Left hindlimb (tissue), 1 donor: Measurements from ENCODE around the gene CDS2.

Experiments used
- DNase-seq: peaks from one replicate; pipeline ENCODE4 v3.0.0-alpha.2; 2018

The CDS2 gene

DNA sequence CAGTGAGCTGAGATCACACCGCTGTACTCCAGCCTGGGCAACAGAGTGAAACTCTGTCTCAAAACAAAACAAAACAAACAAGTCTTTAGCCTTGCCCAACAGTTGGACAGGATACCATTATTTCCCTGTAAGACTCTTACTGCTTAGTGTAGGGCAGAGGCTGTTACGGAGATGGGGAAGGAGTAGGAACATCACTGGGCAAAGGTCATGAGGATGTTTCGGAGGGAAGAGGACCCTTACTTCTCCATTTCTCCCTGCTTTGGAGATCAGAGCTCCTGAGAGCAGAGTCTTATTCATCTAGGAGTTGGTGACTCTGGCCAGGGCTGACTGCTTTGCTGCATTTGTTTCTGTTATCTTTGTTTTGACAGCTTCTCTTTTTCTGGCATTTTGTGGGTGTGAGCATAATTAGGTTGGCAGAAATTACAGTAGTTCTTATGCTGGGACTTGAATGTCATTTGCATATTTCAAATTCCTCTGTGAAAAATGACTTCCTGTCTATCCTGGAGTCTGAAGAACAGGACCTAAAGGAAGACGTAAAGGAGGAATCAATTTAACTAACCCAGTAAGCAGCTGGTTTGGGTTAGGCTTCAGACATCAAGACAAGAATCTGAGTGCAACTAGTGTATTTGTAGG lies 89.0 kb downstream of the CDS2 start:
- no peak for DNase-seq

DNA sequence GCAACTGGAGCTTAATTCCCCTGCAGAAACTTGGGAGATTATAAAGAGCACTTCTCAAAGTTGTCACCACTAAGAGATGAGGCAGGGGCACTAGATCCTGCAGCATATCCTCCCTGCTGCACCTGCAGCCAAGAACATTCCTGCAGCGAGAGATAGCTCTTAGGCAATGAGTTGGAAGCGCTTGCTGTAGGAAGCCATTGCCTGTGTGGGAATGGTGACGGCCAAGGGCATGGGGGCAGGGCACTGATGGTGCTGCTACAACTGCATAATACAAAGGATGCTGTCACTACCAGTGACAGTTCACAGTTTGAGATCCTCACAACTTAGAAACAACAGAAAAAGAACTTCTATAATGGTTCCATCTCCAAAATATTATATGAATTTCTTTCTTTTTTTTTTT lies 89.9 kb downstream of the CDS2 start:
- no peak for DNase-seq

DNA sequence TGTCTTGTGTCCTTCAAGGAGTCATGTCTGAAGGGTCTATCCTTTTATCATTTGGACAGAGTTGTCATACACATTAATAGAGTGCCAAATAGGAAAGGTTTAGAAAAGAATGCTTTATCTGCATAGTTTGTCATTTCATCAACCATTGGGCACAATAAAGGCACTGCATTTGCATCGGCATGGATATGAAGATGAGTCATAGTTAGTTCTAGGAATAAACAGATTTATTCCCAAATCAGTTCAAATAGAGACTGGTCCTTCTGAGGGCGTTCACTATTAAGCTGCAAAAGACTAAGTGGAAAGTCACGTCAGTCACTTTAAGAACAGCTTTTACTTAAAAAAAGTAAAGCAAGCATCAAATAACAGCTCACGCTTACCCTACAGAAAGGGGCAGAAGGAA lies 90.8 kb downstream of the CDS2 start:
- no peak for DNase-seq

- no peak for DNase-seq
Measured at GRCh38 chr20:5220321-5221060, 93.7 kb downstream of the CDS2 start.

DNA sequence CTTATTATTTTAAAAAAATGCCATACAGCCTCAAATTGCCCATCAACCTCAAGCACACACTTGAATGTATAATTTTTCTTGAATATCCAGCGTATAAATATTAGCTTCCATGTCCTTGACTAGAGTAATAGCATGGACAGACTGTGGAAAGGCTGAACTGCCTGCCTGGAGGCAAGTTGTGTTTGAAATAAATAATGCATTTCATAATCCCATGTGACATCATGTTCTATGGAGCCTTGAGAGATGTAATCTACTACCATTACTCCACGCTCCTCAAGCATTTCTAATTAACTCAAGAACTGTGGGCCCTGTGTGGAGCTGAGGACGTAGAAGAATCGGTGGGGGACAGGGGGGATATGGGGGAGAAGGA lies 94.2 kb downstream of the CDS2 start:
- no peak for DNase-seq

DNA sequence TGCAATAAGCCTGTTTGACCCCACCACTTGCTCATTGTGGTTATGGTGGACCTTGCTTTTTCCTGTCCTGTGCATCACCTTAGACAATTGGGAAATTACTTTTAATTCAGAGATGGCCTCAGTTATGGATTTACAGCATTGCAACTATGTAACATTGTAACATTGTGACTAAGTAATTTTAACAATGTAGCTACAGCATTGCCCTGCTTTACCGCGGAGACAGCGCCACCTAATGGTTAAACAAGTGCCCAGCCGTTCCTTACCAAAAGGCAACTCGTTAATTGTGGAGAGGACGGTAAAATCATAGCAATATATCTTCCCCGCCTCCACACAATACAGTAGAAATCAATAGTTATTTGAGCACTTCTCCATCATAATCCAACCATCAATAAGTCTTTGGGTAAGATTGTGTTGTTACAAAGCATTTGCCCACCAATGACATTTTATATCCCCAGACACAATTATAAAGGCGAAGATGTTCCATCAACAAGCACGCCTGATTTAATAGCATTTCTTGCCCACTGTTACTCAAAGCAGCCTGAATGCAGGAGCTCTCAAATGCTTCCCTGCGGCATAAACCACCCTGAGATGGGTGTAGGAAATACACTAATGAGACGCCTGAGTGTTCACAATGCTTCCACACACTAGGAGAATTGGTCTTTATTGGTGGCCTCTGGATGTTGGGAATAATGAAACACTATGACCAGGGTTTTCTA lies 96.3 kb downstream of the CDS2 start:
- DNase-seq = no peak

DNA sequence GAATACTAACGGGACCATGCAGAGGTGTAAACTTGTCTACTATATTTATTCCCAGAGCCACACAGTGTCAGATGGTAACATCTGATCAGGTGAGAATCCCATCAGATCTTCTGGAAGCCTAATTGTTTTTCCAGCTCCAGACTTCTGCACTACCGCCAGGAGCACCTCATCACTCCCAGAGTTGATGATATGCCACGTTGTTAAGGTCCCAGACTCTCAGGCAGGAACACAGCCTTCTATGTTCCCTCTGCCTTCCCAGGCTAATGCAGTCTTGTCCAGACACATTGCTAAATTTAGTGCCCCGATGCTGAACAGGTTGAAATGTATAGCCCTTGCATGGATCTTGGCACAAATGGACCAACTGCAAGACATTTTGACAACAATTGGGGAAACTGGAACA lies 103.7 kb downstream of the CDS2 start:
- no peak for DNase-seq

DNA sequence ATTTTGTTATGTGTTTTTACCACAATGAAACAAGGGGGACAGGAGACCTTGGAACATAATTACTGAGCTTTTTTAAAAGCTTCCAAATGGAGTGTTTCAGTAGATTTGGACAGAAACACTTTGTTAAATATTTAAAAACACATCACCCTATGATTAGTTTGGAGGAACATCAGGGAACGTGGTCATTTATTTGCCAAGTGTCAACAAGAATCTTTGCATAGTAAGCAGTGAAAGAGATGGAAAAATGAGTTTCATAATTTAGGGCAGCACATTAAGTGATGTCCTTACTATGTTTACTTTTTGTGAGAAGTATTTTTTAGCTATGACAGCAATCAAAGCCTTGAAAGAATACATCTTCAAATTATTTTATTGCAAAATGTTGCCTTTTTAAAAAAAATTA lies 107.3 kb downstream of the CDS2 start:
- no peak for DNase-seq

- no peak for DNase-seq
Measured at GRCh38 chr20:5234978-5235377, 108.2 kb downstream of the CDS2 start.
